Fibroblast of the aortic adventitia (primary cell): ENCODE results near the gene ZNF180. TPM values are rescaled to one million over a fixed set of nuclear protein-coding genes. Genes with fewer than 3 reads are reported as not detected.
"Not testable (repeated sequence)": the region's sequence is repeated elsewhere in the genome, so short reads cannot be mapped to it uniquely, and the experiment has no call there.

ENCODE experiments used
- DNase-seq: peaks from one replicate; pipeline ENCODE4 v3.0.0-alpha.2; 2010; ENCODE audit warnings: low read depth
- H3K4me3 ChIP-seq: 2 replicates; pipeline ENCODE4 v1.5.1; 2011; ENCODE audit warnings: low read depth, mild to moderate bottlenecking, control low read depth, low read length, moderate library complexity
- CTCF ChIP-seq: IDR thresholded peaks from 2 replicates; pipeline ENCODE4 v1.5.1; 2011; ENCODE audit warnings: mild to moderate bottlenecking, low read length, control low read depth, inconsistent platforms; ENCODE audit not compliant: insufficient read depth
- total RNA-seq: library from RNA; depleted of rRNA; stranded (reverse); fragments of >200 nt; gene quantifications from 2 replicates; pipeline ENCODE4 v1.2.3, GENCODE V29; 2012; ENCODE audit warnings: low replicate concordance

Gene ZNF180
- total RNA-seq, 1 donor: 8.6 TPM

GRCh38 chr19:44539236-44539826 lies 39.0 kb upstream of the ZNF180 start:
- no peak overlapping the region for H3K4me3 ChIP-seq
- no peak for TF ChIP-seq CTCF
- DNase-seq: peak; percentile 8

GRCh38 chr19:44535361-44535760 lies 35.0 kb upstream of the ZNF180 start:
- not testable (repeated sequence) for H3K4me3 ChIP-seq, DNase-seq

GRCh38 chr19:44532819-44533218 lies 32.5 kb upstream of the ZNF180 start:
- DNase-seq: no peak
- no peak for TF ChIP-seq CTCF
- no peak overlapping the region for H3K4me3 ChIP-seq

- peak; percentile 46 for DNase-seq
- no peak for TF ChIP-seq CTCF
- no peak overlapping the region for H3K4me3 ChIP-seq
These were observed 30.5 kb upstream of the ZNF180 start for GRCh38 chr19:44530777-44531176.

GRCh38 chr19:44529536-44529935 lies 29.2 kb upstream of the ZNF180 start, which contains the start of gene CEACAM20:
Gene CEACAM20 (minus strand): TSS chr19:44529675. CDS start chr19:44529509, 166 bp downstream.
- no peak for TF ChIP-seq CTCF
- no peak for DNase-seq
- H3K4me3 ChIP-seq: no peak within 1 kb of the TSS

GRCh38 chr19:44527554-44527953 lies 27.2 kb upstream of the ZNF180 start:
- no peak for TF ChIP-seq CTCF
- no peak for DNase-seq
- no peak overlapping the region for H3K4me3 ChIP-seq

GRCh38 chr19:44525721-44526430 lies 25.6 kb upstream of the ZNF180 start:
- DNase-seq: no peak
- no peak for TF ChIP-seq CTCF
- H3K4me3 ChIP-seq: no peak overlapping the region
